K562 (cell line): ENCODE measurements around the gene IMMP2L. TPM values are rescaled to one million over a fixed set of nuclear protein-coding genes. Genes with fewer than 3 reads are reported as not detected.

Experiments used
- ATAC-seq: fragments of 200-7000 bp; cut with Tn5 transposase; 3 replicates; pipeline ENCODE4 v1.9.1; 2020; ENCODE audit warnings: moderate library complexity
- BruUV-seq: library from RNA; stranded (reverse); fragments of 400-500 nt; replicated peaks from 2 replicates; lab custom pipeline; 2021; lab: Mats Ljungman, UMichigan
- CTCF ChIA-PET: fragments of 300-600 bp; formaldehyde crosslinking; extraction: SDS; loops from one replicate; lab custom pipeline; 2021; ENCODE audit warnings: low intra/inter-chr PET ratio; lab: Yijun Ruan, JAX
- POLR2A ChIA-PET: fragments of 300-600, 350-650 bp; sonication (Branson Sonifier 250); formaldehyde crosslinking; extraction: SDS; loops from one replicate; lab custom pipeline; 2021; ENCODE audit warnings: antibody characterized with exemption, inconsistent platforms; lab: Yijun Ruan, JAX
- DNase-seq, 4 experiments: peaks; one replicate each; pipeline versions ENCODE4 v3.0.0 to v3.0.0-alpha.2; 2011 to 2018; ENCODE audit warnings: low spot score in 3 of 4, mixed read lengths in 3 of 4; ENCODE audit errors: extremely low read depth in 1 of 4
- FAIRE-seq: peaks from 2 replicates; lab custom pipeline; 2011; peaks lifted over from hg19 to GRCh38; lab: Jason Lieb, UNC
- H2AFZ ChIP-seq: 2 replicates; pipeline ENCODE4 v1.6.0; 2011; ENCODE audit warnings: low read depth, low read length, control low read depth, inconsistent platforms
- H3K27ac ChIP-seq: fragments of 200-600 bp; 3 replicates; pipeline ENCODE4 v1.8.0; 2011; ENCODE audit warnings: low read depth, mild to moderate bottlenecking, control low read depth, inconsistent platforms, low read length, moderate library complexity, mixed read lengths; ENCODE audit errors: extremely low read depth
- H3K27me3 ChIP-seq, 2 experiments: fragments of 300-600 bp in 1 of 2; 2 replicates in 1 of 2; 3 replicates in 1 of 2; pipeline versions ENCODE4 v1.6.0 to v1.8.0; 2011; ENCODE audit warnings: inconsistent platforms in 2 of 2, low read length in 2 of 2, mild to moderate bottlenecking in 1 of 2, mixed read lengths in 1 of 2, moderate library complexity in 1 of 2; ENCODE audit not compliant: control insufficient read depth in 2 of 2, insufficient read depth in 2 of 2
- H3K36me3 ChIP-seq: fragments of 300-600 bp; 3 replicates; pipeline ENCODE4 v1.8.0; 2011; ENCODE audit warnings: mild to moderate bottlenecking, low read length, inconsistent platforms; ENCODE audit not compliant: control insufficient read depth, insufficient read depth
- H3K4me1 ChIP-seq, 2 experiments: fragments of 200-600 bp in 1 of 2; replicated peaks in 1 of 2; 2 replicates in 1 of 2; 3 replicates in 1 of 2; pipeline versions ENCODE4 v1.5.1 to v1.8.0; 2011; ENCODE audit warnings: inconsistent platforms in 2 of 2, low read length in 2 of 2, mild to moderate bottlenecking in 1 of 2, mixed read lengths in 1 of 2, moderate library complexity in 1 of 2; ENCODE audit not compliant: control insufficient read depth in 2 of 2, insufficient read depth in 2 of 2
- H3K4me2 ChIP-seq: 2 replicates; pipeline ENCODE4 v1.6.1; 2011; ENCODE audit warnings: low read length, control low read depth, inconsistent platforms, mixed read lengths; ENCODE audit not compliant: insufficient read depth
- H3K4me3 ChIP-seq: fragments of 200-600 bp; sonication (generic), shearing (Covaris generic); 2 replicates; pipeline ENCODE4 v1.5.1; 2016; ENCODE audit warnings: control low read depth, inconsistent platforms
- H3K79me2 ChIP-seq: fragments of 200-600 bp; 3 replicates; pipeline ENCODE4 v1.8.0; 2011; ENCODE audit warnings: low read length, inconsistent platforms; ENCODE audit not compliant: control insufficient read depth, insufficient read depth
- H3K9ac ChIP-seq, 2 experiments: 2 replicates each; pipeline versions ENCODE4 v1.6.0 to v1.6.1; 2011; ENCODE audit warnings: low read depth in 2 of 2, low read length in 2 of 2, control low read depth in 1 of 2, inconsistent platforms in 1 of 2, mild to moderate bottlenecking in 1 of 2, mixed read lengths in 1 of 2; ENCODE audit not compliant: insufficient read depth in 1 of 2
- H3K9me1 ChIP-seq: one replicate; pipeline ENCODE4 v1.6.0; 2011; ENCODE audit warnings: inconsistent platforms, mild to moderate bottlenecking, low read length, moderate library complexity; ENCODE audit not compliant: control insufficient read depth, insufficient read depth
- H3K9me3 ChIP-seq: replicated peaks from 2 replicates; pipeline ENCODE4 v1.5.1; 2011; ENCODE audit warnings: low read depth, low read length, inconsistent platforms; ENCODE audit not compliant: control insufficient read depth, insufficient read depth
- H4K20me1 ChIP-seq: replicated peaks from 2 replicates; pipeline ENCODE4 v1.6.1; 2011; ENCODE audit warnings: low read length, inconsistent platforms, mixed read lengths; ENCODE audit not compliant: control insufficient read depth, insufficient read depth
- CUX1 ChIP-seq: fragments of 200-800 bp; sonication (Bioruptor generic); IDR thresholded peaks from 2 replicates; pipeline ENCODE4 v1.6.1; 2016; ENCODE audit warnings: missing genetic modification characterization, missing compliant biosample characterization
- EGR1 ChIP-seq: fragments of 450-650 bp; conservative IDR thresholded peaks from 2 replicates; pipeline ENCODE4 v1.6.1; 2017; ENCODE audit warnings: mild to moderate bottlenecking
- HDAC2 ChIP-seq: fragments of 450-650 bp; IDR thresholded peaks from 2 replicates; pipeline ENCODE4 v1.6.1; 2016; ENCODE audit warnings: mild to moderate bottlenecking
- KLF13 ChIP-seq: fragments of 450-650 bp; IDR thresholded peaks from 2 replicates; pipeline ENCODE4 v1.6.1; 2016; ENCODE audit warnings: missing genetic modification characterization, low read depth, mild to moderate bottlenecking, missing compliant biosample characterization, moderate library complexity, borderline replicate concordance
- POLR3G ChIP-seq: IDR thresholded peaks from 2 replicates; pipeline ENCODE4 v1.6.1; 2011; ENCODE audit not compliant: insufficient read length, insufficient replicate concordance; ENCODE audit errors: extremely low read depth
- RBM34 ChIP-seq: fragments of 200-400 bp; formaldehyde crosslinking; IDR thresholded peaks from 2 replicates; pipeline ENCODE4 v1.6.1; 2018; ENCODE audit warnings: low read length, borderline replicate concordance; ENCODE audit not compliant: insufficient read depth
- SMC3 ChIP-seq: conservative IDR thresholded peaks from 2 replicates; pipeline ENCODE4 v1.6.1; 2011; ENCODE audit warnings: low read depth, low read length, improper control_type of control experiment; ENCODE audit not compliant: insufficient read depth
- SP1 ChIP-seq: sonication (generic); formaldehyde crosslinking; IDR thresholded peaks from 2 replicates; pipeline ENCODE4 v1.8.1; 2022; ENCODE audit warnings: mild to moderate bottlenecking, missing genetic modification reagents
- WHSC1 ChIP-seq: IDR thresholded peaks from one replicate; pipeline ENCODE4 v1.6.1; 2012; ENCODE audit warnings: low read length, control low read depth, inconsistent platforms
- ZEB2 ChIP-seq: fragments of 450-650 bp; IDR thresholded peaks from 2 replicates; pipeline ENCODE4 v1.6.1; 2016
- ZNF197 ChIP-seq: fragments of 200-800 bp; sonication (Bioruptor generic); IDR thresholded peaks from 2 replicates; pipeline ENCODE4 v1.6.1; 2016; ENCODE audit warnings: low read depth, missing genetic modification characterization, missing compliant biosample characterization
- ZSCAN32 ChIP-seq: fragments of 450-650 bp; formaldehyde crosslinking; IDR thresholded peaks from 2 replicates; pipeline ENCODE4 v1.4.0; 2020; ENCODE audit warnings: mild to moderate bottlenecking, moderate library complexity
- in situ Hi-C: fragments of 300-500 bp; cut with MboI; formaldehyde crosslinking; loops from 4 replicates; pipeline ENCODE4 v1.15.0; 2018; ENCODE audit warnings: inconsistent platforms, mixed read lengths
- intact Hi-C: fragments of 100-400 bp; cut with micrococcal nuclease; formaldehyde crosslinking; loops from 2 replicates; pipeline ENCODE4 v1.14.2; 2022
- polyA plus RNA-seq, 8 experiments: library from polyadenylated mRNA; depleted of rRNA in 4 of 8; stranded (reverse) in 5 of 8; unstranded in 3 of 8; fragments of >200 nt; fragmentation: Nextera tagmentation in 2 of 8; fragmentation: Illumina TruSeq in 1 of 8; extraction: Ambion mirVana in 2 of 8; extraction: Trizol in 1 of 8; gene quantifications; 2 replicates each; pipeline versions ENCODE4 v1.2.1 to v1.2.3, GENCODE V29; 2011 to 2014; ENCODE audit warnings: inconsistent platforms in 1 of 8, missing spikeins in 1 of 8
- total RNA-seq, 7 experiments: library from RNA; depleted of rRNA in 6 of 7; stranded (reverse); fragments of >200 nt in 6 of 7; fragmentation: Illumina TruSeq in 2 of 7; extraction: Trizol in 2 of 7; gene quantifications; 2 replicates each; pipeline versions ENCODE4 v1.2.1 to v1.2.3, GENCODE V29; 2011 to 2021; ENCODE audit warnings: low replicate concordance in 1 of 7
- TF ChIP-seq, protein P1 (sequence below): fragments of 250-450 bp; sonication (Bioruptor Pico); IDR thresholded peaks from 2 replicates; pipeline ENCODE4 v1.8.0; 2021; ENCODE audit warnings: mild to moderate bottlenecking, moderate library complexity
- TF ChIP-seq, protein P2 (sequence below): fragments of 250-450 bp; sonication (Bioruptor Pico); IDR thresholded peaks from 2 replicates; pipeline ENCODE4 v1.4.0; 2020; ENCODE audit warnings: mild to moderate bottlenecking, moderate library complexity

IMMP2L gene
- total and polyA plus RNA-seq, 9 of the 15 experiments (the other 6 are each of a cell fraction or from before 2014, with no cell fraction given): 29.7 to 116 (median 53.0) TPM

DNA sequence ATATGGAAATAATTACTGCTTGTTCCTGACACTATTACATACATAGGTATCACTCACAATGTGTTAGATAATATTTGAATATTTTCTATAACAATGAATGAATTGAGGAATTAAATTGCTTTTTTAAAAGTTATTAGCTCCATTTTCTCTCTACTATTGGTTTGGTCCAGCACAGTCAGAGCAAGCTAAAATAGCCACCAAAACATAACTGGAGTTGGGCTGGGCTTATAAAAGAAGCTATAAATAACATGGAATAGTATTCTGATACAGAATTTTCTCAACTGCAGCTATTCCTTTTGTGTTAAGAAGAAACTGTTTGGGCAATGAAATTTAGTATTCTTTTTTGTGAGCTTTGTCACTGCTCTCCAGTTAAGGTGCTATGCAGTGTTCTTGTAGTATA is 614.0 kb downstream of the IMMP2L start:
- Histone ChIP-seq H3K36me3 (no peaks in the 10 kb centered on the region), H3K4me2 (no peak overlapping the region), H3K9me3 (no peaks in the 10 kb centered on the region), H3K9ac (no peak overlapping the region), H3K4me3 (no peak overlapping the region), H3K27ac (no peak overlapping the region), H4K20me1 (no peaks in the 10 kb centered on the region), H3K79me2 (no peaks in the 10 kb centered on the region), H3K4me1 (no peaks in the 10 kb centered on the region), H3K9me1 (no peaks in the 10 kb centered on the region), H3K27me3 (no peaks in the 10 kb centered on the region), H2AFZ (no peak overlapping the region)
- ChIA-PET POLR2A (interaction anchor here (0.6 to 0.8 kb wide), 2 partner anchors 21 to 445 kb away, joined by 3 read pairs; no protein-coding TSS in a partner anchor), CTCF (no interaction called here)
- BruUV-seq: no TSS peak
- FAIRE-seq (no peak), ATAC-seq (no peak), DNase-seq (no peak)
- in situ Hi-C loops (no loop called here), intact Hi-C loops (no loop called here)
- no peak for TF ChIP-seq CUX1
- no peak for TF ChIP-seq ZSCAN32 (CRISPR knock-in tag)
- no peak for TF ChIP-seq EGR1
- TF ChIP-seq RBM34: no peak
- TF ChIP-seq ZEB2: no peak
- TF ChIP-seq WHSC1: no peak
- no peak for TF ChIP-seq HDAC2
- no peak for TF ChIP-seq POLR3G
- TF ChIP-seq KLF13 (tag): no peak
- TF ChIP-seq SMC3: no peak
- TF ChIP-seq ZNF197: no peak
- TF ChIP-seq, protein P1, sequence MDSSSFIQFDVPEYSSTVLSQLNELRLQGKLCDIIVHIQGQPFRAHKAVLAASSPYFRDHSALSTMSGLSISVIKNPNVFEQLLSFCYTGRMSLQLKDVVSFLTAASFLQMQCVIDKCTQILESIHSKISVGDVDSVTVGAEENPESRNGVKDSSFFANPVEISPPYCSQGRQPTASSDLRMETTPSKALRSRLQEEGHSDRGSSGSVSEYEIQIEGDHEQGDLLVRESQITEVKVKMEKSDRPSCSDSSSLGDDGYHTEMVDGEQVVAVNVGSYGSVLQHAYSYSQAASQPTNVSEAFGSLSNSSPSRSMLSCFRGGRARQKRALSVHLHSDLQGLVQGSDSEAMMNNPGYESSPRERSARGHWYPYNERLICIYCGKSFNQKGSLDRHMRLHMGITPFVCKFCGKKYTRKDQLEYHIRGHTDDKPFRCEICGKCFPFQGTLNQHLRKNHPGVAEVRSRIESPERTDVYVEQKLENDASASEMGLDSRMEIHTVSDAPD (CRISPR knock-in tag): no peak
- no peak for TF ChIP-seq SP1 (CRISPR knock-in tag)
- TF ChIP-seq, protein P2, sequence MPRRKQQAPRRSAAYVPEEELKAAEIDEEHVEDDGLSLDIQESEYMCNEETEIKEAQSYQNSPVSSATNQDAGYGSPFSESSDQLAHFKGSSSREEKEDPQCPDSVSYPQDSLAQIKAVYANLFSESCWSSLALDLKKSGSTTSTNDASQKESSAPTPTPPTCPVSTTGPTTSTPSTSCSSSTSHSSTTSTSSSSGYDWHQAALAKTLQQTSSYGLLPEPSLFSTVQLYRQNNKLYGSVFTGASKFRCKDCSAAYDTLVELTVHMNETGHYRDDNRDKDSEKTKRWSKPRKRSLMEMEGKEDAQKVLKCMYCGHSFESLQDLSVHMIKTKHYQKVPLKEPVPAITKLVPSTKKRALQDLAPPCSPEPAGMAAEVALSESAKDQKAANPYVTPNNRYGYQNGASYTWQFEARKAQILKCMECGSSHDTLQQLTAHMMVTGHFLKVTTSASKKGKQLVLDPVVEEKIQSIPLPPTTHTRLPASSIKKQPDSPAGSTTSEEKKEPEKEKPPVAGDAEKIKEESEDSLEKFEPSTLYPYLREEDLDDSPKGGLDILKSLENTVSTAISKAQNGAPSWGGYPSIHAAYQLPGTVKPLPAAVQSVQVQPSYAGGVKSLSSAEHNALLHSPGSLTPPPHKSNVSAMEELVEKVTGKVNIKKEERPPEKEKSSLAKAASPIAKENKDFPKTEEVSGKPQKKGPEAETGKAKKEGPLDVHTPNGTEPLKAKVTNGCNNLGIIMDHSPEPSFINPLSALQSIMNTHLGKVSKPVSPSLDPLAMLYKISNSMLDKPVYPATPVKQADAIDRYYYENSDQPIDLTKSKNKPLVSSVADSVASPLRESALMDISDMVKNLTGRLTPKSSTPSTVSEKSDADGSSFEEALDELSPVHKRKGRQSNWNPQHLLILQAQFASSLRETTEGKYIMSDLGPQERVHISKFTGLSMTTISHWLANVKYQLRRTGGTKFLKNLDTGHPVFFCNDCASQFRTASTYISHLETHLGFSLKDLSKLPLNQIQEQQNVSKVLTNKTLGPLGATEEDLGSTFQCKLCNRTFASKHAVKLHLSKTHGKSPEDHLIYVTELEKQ (CRISPR knock-in tag): no peak
